K562 (cell line): ENCODE results near the gene CCR5AS.

Experiments
- CREM ChIP-seq: IDR thresholded peaks from 2 replicates; pipeline ENCODE4 v1.6.1; 2014; ENCODE audit warnings: antibody characterized with exemption, low read depth
- ELK3 ChIP-seq: fragments of 450-650 bp; formaldehyde crosslinking; IDR thresholded peaks from 2 replicates; pipeline ENCODE4 v1.4.0; 2020; ENCODE audit warnings: mild to moderate bottlenecking
- GMEB1 ChIP-seq: fragments of 250-450 bp; sonication (Bioruptor Pico); IDR thresholded peaks from 2 replicates; pipeline ENCODE4 v1.4.0; 2020; ENCODE audit warnings: mild to moderate bottlenecking
- HDAC3 ChIP-seq: fragments of 450-650 bp; IDR thresholded peaks from 2 replicates; pipeline ENCODE4 v1.6.1; 2018; ENCODE audit warnings: borderline replicate concordance, mild to moderate bottlenecking, moderate library complexity; ENCODE audit not compliant: partially characterized antibody
- HMG20A ChIP-seq: fragments of 450-650 bp; formaldehyde crosslinking; conservative IDR thresholded peaks from 2 replicates; pipeline ENCODE4 v1.4.0; 2020; ENCODE audit warnings: mild to moderate bottlenecking, mixed read lengths
- L3MBTL2 ChIP-seq: fragments of 450-650 bp; IDR thresholded peaks from 2 replicates; pipeline ENCODE4 v1.6.1; 2016; ENCODE audit warnings: mild to moderate bottlenecking, moderate library complexity
- MAX ChIP-seq: sonication (generic); formaldehyde crosslinking; IDR thresholded peaks from 2 replicates; pipeline ENCODE4 v1.9.0; 2022; ENCODE audit warnings: mild to moderate bottlenecking, missing genetic modification reagents
- MLLT1 ChIP-seq, 2 experiments: fragments of 450-650 bp; IDR thresholded peaks; 2 replicates each; pipeline ENCODE4 v1.6.1; 2016
- PHB ChIP-seq: fragments of 250-450 bp; sonication (Bioruptor Pico); IDR thresholded peaks from 2 replicates; pipeline ENCODE4 v1.5.0; 2021
- PRDM10 ChIP-seq: fragments of 450-650 bp; IDR thresholded peaks from 2 replicates; pipeline ENCODE4 v1.6.1; 2018; ENCODE audit not compliant: partially characterized antibody
- SMAD3 ChIP-seq: fragments of 450-650 bp; formaldehyde crosslinking; conservative IDR thresholded peaks from 2 replicates; pipeline ENCODE4 v1.4.0; 2020; ENCODE audit warnings: mild to moderate bottlenecking
- TCFL5 ChIP-seq: fragments of 250-450 bp; sonication (Bioruptor Pico); conservative IDR thresholded peaks from 2 replicates; pipeline ENCODE4 v1.6.1; 2021; ENCODE audit warnings: mild to moderate bottlenecking, moderate library complexity, matching md5 sums
- TFAP4 ChIP-seq: sonication (generic); formaldehyde crosslinking; IDR thresholded peaks from 2 replicates; pipeline ENCODE4 v1.8.0; 2022; ENCODE audit warnings: missing genetic modification reagents, mild to moderate bottlenecking, moderate library complexity, borderline replicate concordance
- USF1 ChIP-seq: sonication (generic); formaldehyde crosslinking; IDR thresholded peaks from 2 replicates; pipeline ENCODE4 v1.9.0; 2022; ENCODE audit warnings: mild to moderate bottlenecking, missing genetic modification reagents
- USF2 ChIP-seq: sonication (generic); formaldehyde crosslinking; IDR thresholded peaks from 2 replicates; pipeline ENCODE4 v1.5.0; 2020; ENCODE audit warnings: missing genetic modification reagents
- ZC3H11A ChIP-seq: IDR thresholded peaks from 2 replicates; pipeline ENCODE4 v1.6.1; 2012; ENCODE audit warnings: low read depth, low read length, improper control_type of control experiment
- ZNF140 ChIP-seq: fragments of 250-450 bp; sonication (Bioruptor Pico); IDR thresholded peaks from 2 replicates; pipeline ENCODE4 v1.8.0; 2021; ENCODE audit warnings: moderate library complexity, mild to moderate bottlenecking, inconsistent platforms

Gene CCR5AS

GRCh38 chr3:46422617-46423016, 15.8 kb upstream of the CCR5AS start (continued):
- TF ChIP-seq PHB (CRISPR knock-in tag) = no peak
- TF ChIP-seq HDAC3 = no peak
- TF ChIP-seq USF2 = no peak
- TF ChIP-seq CREM = peak; percentile 33; the same call in 1 of the 2 replicates
- TF ChIP-seq USF1 = no peak
- no peak for TF ChIP-seq TCFL5 (CRISPR knock-in tag)
- TF ChIP-seq TFAP4 = peak; percentile 66; the same call in 1 of the 2 replicates
- TF ChIP-seq PRDM10 = peak; percentile 97
- no peak for TF ChIP-seq MLLT1 (IDR thresholded peaks at IDR 0.05)
- TF ChIP-seq ZNF140 (CRISPR knock-in tag) = no peak
- no peak for TF ChIP-seq SMAD3
- no peak for TF ChIP-seq HMG20A
- TF ChIP-seq ZC3H11A = no peak
- TF ChIP-seq MAX (CRISPR knock-in tag) = peak; percentile 40; the same call in 1 of the 2 replicates
- TF ChIP-seq GMEB1 (CRISPR knock-in tag) = no peak
- peak; percentile 65 for TF ChIP-seq L3MBTL2
- TF ChIP-seq ELK3 (CRISPR knock-in tag) = no peak
